Measurements from ENCODE around the gene EFNA3.
A peak's percentile ranks its signal among the peaks of the same experiment; 100 is the strongest.

Gene EFNA3

GRCh38 chr1:155052439-155053395, 25.9 kb upstream of the EFNA3 start:
- no peak for DNase-seq (ENCODE audit: low read depth, low spot score)
- peak; percentile 37 for TF ChIP-seq CTCF (IDR thresholded peaks at IDR 0.05; ENCODE audit: low read depth, low read length)
- in situ Hi-C loops (cut with HindIII; ENCODE audit: low sequenced_read_pairs): no loop called here
- peak overlapping the region; percentile 67 for H3K4me3 ChIP-seq (ENCODE audit: low read depth, low read length)

- TF ChIP-seq CTCF (IDR thresholded peaks at IDR 0.05; ENCODE audit: low read depth, low read length): no peak
- no peak overlapping the region for H3K4me3 ChIP-seq (ENCODE audit: low read depth, low read length)
Measured at GRCh38 chr1:155053531-155054105, 25.0 kb upstream of the EFNA3 start.

GRCh38 chr1:155057104-155057503, 21.5 kb upstream of the EFNA3 start:
- no peak for TF ChIP-seq CTCF (IDR thresholded peaks at IDR 0.05; ENCODE audit: low read depth, low read length)
- no peak for DNase-seq (ENCODE audit: low read depth, low spot score)
- H3K4me3 ChIP-seq (ENCODE audit: low read depth, low read length): no peak overlapping the region
- in situ Hi-C loops (cut with HindIII; ENCODE audit: low sequenced_read_pairs): no loop called here

More at GRCh38 chr1:155053531-155054105, 25.0 kb upstream of the EFNA3 start:
- in situ Hi-C loops (cut with HindIII; ENCODE audit: low sequenced_read_pairs): no loop called here
- DNase-seq (ENCODE audit: low read depth, low spot score): no peak

GRCh38 chr1:155057788-155058211, 20.8 kb upstream of the EFNA3 start:
- in situ Hi-C loops (cut with HindIII; ENCODE audit: low sequenced_read_pairs): no loop called here
- no peak for DNase-seq (ENCODE audit: low read depth, low spot score)
- no peak overlapping the region for H3K4me3 ChIP-seq (ENCODE audit: low read depth, low read length)
- TF ChIP-seq CTCF (IDR thresholded peaks at IDR 0.05; ENCODE audit: low read depth, low read length): peak; percentile 15

- in situ Hi-C loops (cut with HindIII; ENCODE audit: low sequenced_read_pairs): no loop called here
- no peak for TF ChIP-seq CTCF (IDR thresholded peaks at IDR 0.05; ENCODE audit: low read depth, low read length)
- no peak for DNase-seq (ENCODE audit: low read depth, low spot score)
Measured at GRCh38 chr1:155060736-155061135, 17.9 kb upstream of the EFNA3 start.

GRCh38 chr1:155061381-155062150, 17.1 kb upstream of the EFNA3 start:
- H3K4me3 ChIP-seq (ENCODE audit: low read depth, low read length): no peak overlapping the region
- in situ Hi-C loops (cut with HindIII; ENCODE audit: low sequenced_read_pairs): no loop called here
- peak; percentile 80 for DNase-seq (ENCODE audit: low read depth, low spot score)
- TF ChIP-seq CTCF (IDR thresholded peaks at IDR 0.05; ENCODE audit: low read depth, low read length): peak; percentile 99

More at GRCh38 chr1:155060736-155061135, 17.9 kb upstream of the EFNA3 start:
- no peak overlapping the region for H3K4me3 ChIP-seq (ENCODE audit: low read depth, low read length)

All from astrocyte of the spinal cord (primary cell).